ENCODE measurements around the gene TSNAX.

DNA sequence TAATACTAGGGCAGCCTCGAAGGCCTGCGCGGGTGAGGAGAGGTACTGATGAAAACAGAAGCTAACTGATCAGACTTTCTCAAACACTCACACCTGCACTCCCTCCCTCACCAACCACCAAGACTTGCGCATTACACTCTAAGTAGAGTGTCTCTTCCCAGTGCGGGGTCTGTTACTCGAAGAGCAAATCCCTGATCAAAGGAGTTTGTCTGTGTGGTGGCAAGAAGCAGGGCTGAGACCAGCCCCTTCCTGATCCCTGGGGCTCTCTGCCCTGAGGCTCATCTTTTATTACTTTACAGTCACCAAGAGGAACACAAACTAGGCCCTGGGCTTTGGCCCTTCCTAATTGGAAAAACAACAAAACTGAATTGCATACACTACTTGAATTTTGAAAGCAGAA is 19.5 kb upstream of the TSNAX start:
- TF ChIP-seq, protein P1, sequence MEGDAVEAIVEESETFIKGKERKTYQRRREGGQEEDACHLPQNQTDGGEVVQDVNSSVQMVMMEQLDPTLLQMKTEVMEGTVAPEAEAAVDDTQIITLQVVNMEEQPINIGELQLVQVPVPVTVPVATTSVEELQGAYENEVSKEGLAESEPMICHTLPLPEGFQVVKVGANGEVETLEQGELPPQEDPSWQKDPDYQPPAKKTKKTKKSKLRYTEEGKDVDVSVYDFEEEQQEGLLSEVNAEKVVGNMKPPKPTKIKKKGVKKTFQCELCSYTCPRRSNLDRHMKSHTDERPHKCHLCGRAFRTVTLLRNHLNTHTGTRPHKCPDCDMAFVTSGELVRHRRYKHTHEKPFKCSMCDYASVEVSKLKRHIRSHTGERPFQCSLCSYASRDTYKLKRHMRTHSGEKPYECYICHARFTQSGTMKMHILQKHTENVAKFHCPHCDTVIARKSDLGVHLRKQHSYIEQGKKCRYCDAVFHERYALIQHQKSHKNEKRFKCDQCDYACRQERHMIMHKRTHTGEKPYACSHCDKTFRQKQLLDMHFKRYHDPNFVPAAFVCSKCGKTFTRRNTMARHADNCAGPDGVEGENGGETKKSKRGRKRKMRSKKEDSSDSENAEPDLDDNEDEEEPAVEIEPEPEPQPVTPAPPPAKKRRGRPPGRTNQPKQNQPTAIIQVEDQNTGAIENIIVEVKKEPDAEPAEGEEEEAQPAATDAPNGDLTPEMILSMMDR (conservative IDR thresholded peaks at IDR 0.05; ENCODE audit: low read length): no peak
- TF ChIP-seq EZH2phosphoT487 (IDR thresholded peaks at IDR 0.05; ENCODE audit: borderline replicate concordance): no peak
